Measurements from ENCODE around the gene PTPRJ. TPM values are rescaled to one million over a fixed set of nuclear protein-coding genes. Genes with fewer than 3 reads are reported as not detected.

The PTPRJ gene
- total and polyA plus RNA-seq, 3 donors from 2014 or later = 4.3 to 8.2 (median 6.6) TPM

- Histone ChIP-seq H3K4me1 (no peaks in the 10 kb centered on the region), H3K9me3 (no peaks in the 10 kb centered on the region), H3K27ac (no peak overlapping the region), H3K4me3 (no peak overlapping the region), H3K27me3 (no peaks in the 10 kb centered on the region), H3K36me3 (ENCODE audit: low read depth, missing control alignments) (no peaks in the 10 kb centered on the region)
- 75 to 87% methylated on average over 4 to 6 of the region's 6 CpGs for WGBS, 2 donors
- no peak for DNase-seq
- intact Hi-C loops (cut with DNase I; ENCODE audit: low total_unique reads) = no loop called here
- TF ChIP-seq CTCF (IDR thresholded peaks at IDR 0.05) = no peak
- TF ChIP-seq POLR2A (IDR thresholded peaks at IDR 0.05) = no peak
Measured at GRCh38 chr11:48007677-48008076, 27.3 kb downstream of the PTPRJ start.

GRCh38 chr11:48008951-48009270 is 28.6 kb downstream of the PTPRJ start:
- no peaks in the 10 kb centered on the region for H3K9me3 ChIP-seq
- no peaks in the 10 kb centered on the region for H3K36me3 ChIP-seq (ENCODE audit: low read depth, missing control alignments)
- WGBS, 2 donors = 71 to 80% methylated on average over 4 of the region's 4 CpGs
- intact Hi-C loops (cut with DNase I; ENCODE audit: low total_unique reads) = no loop called here
- TF ChIP-seq POLR2A (IDR thresholded peaks at IDR 0.05) (no peak), CTCF (IDR thresholded peaks at IDR 0.05) (no peak)
- DNase-seq = no peak
- no peaks in the 10 kb centered on the region for H3K27me3 ChIP-seq
- H3K27ac ChIP-seq = no peak overlapping the region
- no peaks in the 10 kb centered on the region for H3K4me1 ChIP-seq
- no peak overlapping the region for H3K4me3 ChIP-seq

DNA sequence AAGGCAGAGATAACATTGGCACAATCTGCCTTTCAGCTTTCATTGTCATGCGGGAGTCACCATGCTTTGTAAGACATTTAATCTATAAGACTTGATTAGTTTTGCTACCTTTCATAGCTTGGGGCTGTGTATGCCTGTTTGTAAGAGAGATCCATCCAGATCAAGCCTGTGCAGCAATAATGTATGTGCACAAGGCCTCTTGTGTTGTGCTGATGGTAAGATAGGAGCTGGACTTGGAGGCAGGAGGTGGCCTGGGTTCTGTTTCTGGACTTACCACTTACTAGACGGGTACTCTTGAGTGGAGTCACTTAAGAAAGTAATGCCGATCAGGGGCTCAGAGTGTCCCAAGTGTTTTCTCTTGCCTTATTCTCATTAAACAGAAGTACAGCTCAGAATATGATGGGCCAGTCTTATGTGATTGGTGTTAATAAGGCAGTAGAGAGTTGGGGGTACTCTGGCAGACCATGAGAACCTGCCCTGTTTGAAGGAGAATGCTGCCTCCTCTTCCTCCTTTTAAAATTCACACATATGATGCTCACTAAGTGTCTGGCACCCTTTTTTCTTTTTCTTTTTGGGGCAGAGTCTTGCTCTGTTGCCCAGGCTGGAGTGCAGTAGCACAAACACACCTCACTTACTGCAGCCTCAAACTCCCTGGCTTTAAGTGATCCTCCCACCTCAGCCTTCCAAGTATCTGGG is 30.9 kb downstream of the PTPRJ start:
- 80 to 86% methylated on average over 3 of the region's 3 CpGs for WGBS, 2 donors
- no peaks in the 10 kb centered on the region for H3K9me3 ChIP-seq
- H3K27ac ChIP-seq = no peak overlapping the region
- H3K36me3 ChIP-seq (ENCODE audit: low read depth, missing control alignments) = no peaks in the 10 kb centered on the region
- no peaks in the 10 kb centered on the region for H3K4me1 ChIP-seq
- intact Hi-C loops (cut with DNase I; ENCODE audit: low total_unique reads) = no loop called here
- no peak overlapping the region for H3K4me3 ChIP-seq
- no peaks in the 10 kb centered on the region for H3K27me3 ChIP-seq
- no peak for TF ChIP-seq CTCF (IDR thresholded peaks at IDR 0.05)
- no peak for TF ChIP-seq POLR2A (IDR thresholded peaks at IDR 0.05)
- DNase-seq = no peak

DNA sequence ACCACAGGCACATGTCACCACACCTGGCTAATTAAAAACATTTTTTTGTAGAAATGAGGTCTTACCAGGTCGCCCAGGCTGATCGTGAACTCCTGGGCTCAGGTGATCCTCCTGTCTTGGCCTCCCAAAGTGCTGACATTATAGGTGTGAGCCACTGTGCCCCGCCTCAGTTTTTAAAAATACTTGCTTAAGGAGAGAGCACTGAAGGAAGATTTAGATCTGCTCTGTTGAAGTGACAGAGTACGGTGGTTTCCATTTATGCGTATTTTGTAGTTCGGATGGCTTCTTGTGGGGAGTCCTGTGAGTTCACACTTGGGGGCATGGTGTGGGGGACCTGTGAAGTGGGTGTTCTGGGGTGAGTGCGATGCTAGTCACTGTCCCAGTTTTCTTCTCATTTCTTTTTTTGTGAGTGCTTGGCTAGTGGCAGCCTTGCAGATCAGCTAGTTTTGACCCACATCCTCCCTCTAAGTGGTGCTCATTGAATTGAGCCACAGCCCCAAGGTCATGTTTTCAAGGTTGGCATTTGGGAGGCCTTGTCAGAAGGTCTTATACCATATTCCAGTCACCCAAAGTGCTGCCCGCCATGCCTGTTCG is 31.5 kb downstream of the PTPRJ start:
- intact Hi-C loops (cut with DNase I; ENCODE audit: low total_unique reads) = no loop called here
- Histone ChIP-seq H3K36me3 (ENCODE audit: low read depth, missing control alignments) (no peaks in the 10 kb centered on the region), H3K27ac (no peak overlapping the region), H3K4me1 (no peaks in the 10 kb centered on the region), H3K9me3 (no peaks in the 10 kb centered on the region), H3K4me3 (no peak overlapping the region), H3K27me3 (no peaks in the 10 kb centered on the region)
- WGBS, 2 donors = 87 to 97% methylated on average over 9 of the region's 9 CpGs
- TF ChIP-seq POLR2A (IDR thresholded peaks at IDR 0.05) (no peak), CTCF (IDR thresholded peaks at IDR 0.05) (no peak)
- no peak for DNase-seq
